Measurements from ENCODE around the gene ZMIZ1.

- TF ChIP-seq CTCF (IDR thresholded peaks at IDR 0.05) (no peak), POLR2A (IDR thresholded peaks at IDR 0.05) (no peak)
These were observed 8.9 kb downstream of the ZMIZ1 start for GRCh38 chr10:79077488-79078173.

Measured in body of pancreas (tissue), 4 donors.